GM12892 (cell line): ENCODE data around the gene PLA2G2F.

Experiments
- DNase-seq: peaks from one replicate; pipeline ENCODE4 v3.0.0; 2011; ENCODE audit not compliant: insufficient read length
- FAIRE-seq: peaks from 2 replicates; lab custom pipeline; 2011; peaks lifted over from hg19 to GRCh38; lab: Jason Lieb, UNC
- POLR2A ChIP-seq: IDR thresholded peaks from 2 replicates; pipeline ENCODE4 v1.6.1; 2011; ENCODE audit warnings: low read depth, low read length, control low read depth
- POLR2AphosphoS5 ChIP-seq: IDR thresholded peaks from 2 replicates; pipeline ENCODE4 v1.6.1; 2011; ENCODE audit warnings: low read depth, low read length, control low read depth
- TAF1 ChIP-seq: IDR thresholded peaks from 2 replicates; pipeline ENCODE4 v1.6.1; 2011; ENCODE audit warnings: low read depth, mild to moderate bottlenecking, control low read depth, low read length, borderline replicate concordance

PLA2G2F gene

DNA sequence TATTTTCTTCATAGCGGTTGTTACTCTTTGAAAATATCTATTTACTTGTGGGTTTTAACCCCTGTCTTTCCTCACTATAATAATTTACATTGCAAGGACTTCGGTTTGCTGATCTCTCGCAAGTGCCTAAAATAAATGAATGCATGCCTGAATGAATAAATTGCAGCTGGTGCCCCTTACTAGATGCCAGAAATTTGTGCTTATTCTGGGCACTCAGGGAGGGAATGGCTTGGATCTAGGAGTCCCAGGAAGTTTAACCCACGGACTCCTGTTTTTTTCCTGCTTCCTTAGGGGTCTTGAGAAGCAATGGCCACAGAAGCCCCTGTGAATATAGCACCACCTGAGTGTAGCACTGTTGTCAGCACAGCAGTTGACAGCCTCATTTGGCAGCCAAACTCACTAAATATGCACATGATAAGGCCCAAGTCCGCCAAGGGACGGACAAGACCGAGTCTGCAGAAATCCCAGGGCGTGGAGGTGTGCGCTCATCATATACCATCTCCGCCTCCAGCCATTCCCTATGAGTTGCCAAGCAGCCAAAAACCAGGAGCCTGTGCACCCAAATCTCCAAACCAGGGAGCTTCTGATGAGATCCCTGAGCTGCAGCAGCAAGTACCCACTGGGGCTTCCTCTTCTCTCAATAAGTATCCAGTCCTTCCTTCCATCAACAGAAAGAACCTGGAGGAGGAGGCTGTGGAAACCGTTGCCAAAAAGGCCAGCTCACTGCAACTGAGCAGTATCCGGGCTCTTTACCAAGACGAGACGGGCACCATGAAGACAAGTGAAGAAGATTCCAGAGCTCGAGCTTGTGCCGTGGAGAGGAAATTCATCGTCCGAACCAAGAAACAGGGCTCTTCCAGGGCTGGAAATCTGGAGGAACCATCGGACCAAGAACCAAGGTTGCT lies 51.4 kb downstream of the PLA2G2F start:
- TF ChIP-seq POLR2A (no peak), TAF1 (no peak), POLR2AphosphoS5 (no peak)
- DNase-seq: no peak
- FAIRE-seq: no peak

- TF ChIP-seq POLR2A (no peak), POLR2AphosphoS5 (no peak)
- DNase-seq (no peak), FAIRE-seq (no peak)
These were observed 52.2 kb downstream of the PLA2G2F start for GRCh38 chr1:20191266-20191825.

GRCh38 chr1:20192364-20192763 lies 53.2 kb downstream of the PLA2G2F start:
- TF ChIP-seq POLR2A: no peak
- DNase-seq (no peak), FAIRE-seq (no peak)

- TF ChIP-seq POLR2AphosphoS5: no peak
- no peak for TF ChIP-seq POLR2A
- no peak for TF ChIP-seq TAF1
- no peak for DNase-seq
- no peak for FAIRE-seq
These were observed 53.8 kb downstream of the PLA2G2F start for GRCh38 chr1:20192871-20193411.

DNA sequence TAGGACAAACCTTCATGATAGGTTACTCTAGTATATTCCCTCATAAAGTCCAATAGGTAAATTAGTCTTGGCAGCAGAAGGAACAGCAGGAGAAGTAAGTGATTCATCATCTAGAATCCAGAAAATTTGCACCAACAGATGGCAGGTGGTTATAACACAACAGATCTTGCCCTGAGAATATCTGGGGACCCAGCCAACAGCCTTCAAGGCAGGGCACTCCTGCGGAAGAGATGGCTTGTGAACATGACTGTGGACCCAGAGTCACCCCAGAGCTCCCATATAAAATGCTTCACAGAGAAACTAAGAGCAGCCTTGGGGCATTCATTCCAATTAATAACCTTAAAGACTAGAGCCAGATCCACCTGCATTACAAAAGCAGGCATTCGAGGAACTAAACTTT lies 55.1 kb downstream of the PLA2G2F start:
- FAIRE-seq (no peak), DNase-seq (no peak)
- TF ChIP-seq POLR2A (no peak), TAF1 (no peak), POLR2AphosphoS5 (no peak)

DNA sequence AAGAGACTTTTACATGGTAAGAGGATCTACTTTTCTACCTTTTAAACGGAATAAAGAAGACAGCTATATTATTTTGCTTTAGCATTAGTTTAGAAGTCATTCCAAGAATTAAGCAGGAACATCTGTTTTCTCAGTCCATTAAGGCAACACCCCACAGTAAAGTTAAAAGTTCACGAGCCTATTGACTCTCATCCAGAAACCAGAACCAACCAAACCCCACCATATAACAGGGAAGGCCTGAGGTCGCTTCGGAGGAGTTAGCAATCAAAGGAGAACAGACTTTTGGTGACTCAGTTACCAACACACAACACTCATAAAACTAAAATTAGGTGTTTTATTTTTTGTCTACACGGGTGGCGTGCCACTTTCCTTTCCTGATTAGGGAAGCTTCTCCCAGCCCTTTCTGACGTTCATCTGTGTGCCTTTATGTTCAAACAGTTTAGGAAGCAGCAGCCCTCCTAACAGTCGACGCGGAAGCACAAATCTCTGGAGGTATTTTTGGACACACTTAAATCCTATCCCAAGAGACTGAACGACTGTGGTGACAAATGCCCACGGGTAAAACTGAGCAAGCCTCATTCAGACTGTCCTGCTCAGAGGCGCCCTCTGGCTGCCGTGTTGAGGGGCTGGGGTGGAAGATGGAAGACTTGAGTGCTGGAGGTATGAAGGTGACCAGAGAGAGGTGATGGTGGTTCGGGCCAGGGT lies 55.8 kb downstream of the PLA2G2F start:
- FAIRE-seq (peak; percentile 53), DNase-seq (no peak)
- TF ChIP-seq POLR2A (no peak), POLR2AphosphoS5 (no peak), TAF1 (no peak)

DNA sequence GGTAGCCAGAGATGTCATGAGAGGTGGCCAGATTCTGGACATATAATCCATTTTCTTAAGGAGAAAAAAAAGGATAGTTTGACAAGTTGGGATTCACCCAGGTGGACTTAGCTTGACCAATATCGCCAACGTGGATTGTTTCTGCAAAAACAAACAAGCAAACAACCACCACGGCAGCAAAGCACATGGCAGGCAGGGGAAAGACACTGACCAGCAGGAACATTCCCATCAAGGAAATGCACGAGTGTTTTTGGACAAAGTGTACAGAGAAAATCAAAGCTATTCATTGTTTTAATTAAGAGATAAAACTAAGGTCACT lies 56.3 kb downstream of the PLA2G2F start:
- FAIRE-seq (no peak), DNase-seq (no peak)
- TF ChIP-seq TAF1 (no peak), POLR2A (no peak), POLR2AphosphoS5 (no peak)

DNA sequence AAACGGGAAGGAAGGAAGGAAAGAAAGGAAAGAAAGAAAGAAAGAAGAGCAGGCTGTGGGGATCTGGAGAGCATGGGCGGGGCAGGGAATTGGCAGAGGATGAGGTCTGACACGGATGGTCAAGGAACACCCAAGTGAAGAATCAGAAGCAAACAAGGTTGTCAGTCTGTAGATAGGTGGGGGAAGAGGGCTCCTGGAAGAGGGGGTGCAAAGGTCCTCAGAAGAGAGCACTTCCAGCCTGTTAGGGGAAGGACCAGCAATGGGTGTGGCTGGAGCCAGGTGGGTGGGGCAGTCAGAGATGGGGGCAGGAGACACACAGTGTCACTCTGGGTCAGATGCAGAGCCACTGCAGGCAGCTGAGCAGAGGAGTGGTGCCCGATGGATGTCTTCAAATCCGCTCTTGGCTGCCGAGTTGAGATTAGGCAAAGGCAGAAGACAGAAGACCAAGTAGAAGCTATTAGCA lies 58.2 kb downstream of the PLA2G2F start:
- no peak for DNase-seq
- TF ChIP-seq POLR2AphosphoS5 (no peak), TAF1 (no peak)
- no peak for FAIRE-seq

DNA sequence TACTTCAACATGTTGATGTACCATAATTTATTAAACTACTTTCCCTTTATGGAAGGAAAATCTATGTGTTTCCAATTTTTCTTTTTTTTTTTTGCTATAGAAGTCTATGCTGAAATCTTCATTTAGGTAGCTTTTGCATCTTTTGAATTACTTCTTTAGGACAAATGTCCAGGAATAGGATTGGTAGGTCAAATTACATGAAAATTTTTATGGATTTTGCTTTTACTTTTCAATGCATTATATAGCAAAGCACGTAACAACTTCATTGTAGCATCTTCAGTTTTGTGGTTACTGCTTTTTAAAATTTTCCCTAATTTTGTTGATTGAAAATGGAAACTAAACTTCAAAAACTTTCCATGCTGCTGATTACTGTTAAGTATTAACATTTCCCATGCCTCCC lies 59.2 kb downstream of the PLA2G2F start:
- no peak for FAIRE-seq
- TF ChIP-seq POLR2AphosphoS5 (no peak), POLR2A (no peak), TAF1 (no peak)

DNA sequence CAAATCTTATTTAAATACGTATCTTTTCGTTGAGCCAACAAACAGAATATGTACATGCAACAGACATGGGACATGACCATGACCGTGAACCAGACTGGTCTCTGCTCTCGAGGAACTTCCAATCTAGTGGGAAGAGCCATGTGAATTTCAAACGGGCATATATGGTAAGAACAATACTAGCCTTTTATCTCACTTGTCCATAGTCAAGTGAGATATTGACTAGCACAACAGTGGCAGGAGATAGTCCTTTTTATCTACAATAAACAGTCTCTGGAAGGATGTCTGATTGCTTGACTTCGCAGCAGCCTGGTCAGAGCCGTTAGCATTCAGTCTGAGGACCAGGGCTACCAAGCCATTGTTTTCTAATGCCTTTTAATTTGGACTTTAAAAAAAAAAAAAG lies 59.8 kb downstream of the PLA2G2F start:
- DNase-seq (no peak), FAIRE-seq (no peak)
- TF ChIP-seq POLR2A (no peak), TAF1 (no peak), POLR2AphosphoS5 (no peak)

More for the DNA sequence above, 59.2 kb downstream of the PLA2G2F start:
- DNase-seq: no peak

DNA sequence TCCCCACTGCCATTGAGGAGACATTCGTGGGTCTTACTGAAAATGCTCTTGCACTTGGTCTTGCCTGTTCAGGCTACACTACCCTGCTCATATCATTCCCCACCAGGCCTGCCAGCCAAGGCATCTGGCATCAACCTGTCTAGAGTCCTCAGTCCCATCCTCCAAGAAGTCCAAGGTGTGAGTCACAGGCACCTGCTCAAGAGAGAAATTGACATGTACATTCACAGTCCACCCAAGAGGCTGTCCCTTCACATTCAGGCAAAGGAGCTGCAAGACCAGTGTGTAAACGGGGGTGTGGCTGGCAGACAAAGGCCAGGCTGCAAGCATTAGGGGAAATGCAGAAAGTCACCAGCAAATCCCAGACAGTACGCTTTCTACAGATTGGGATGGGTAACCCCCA lies 60.3 kb downstream of the PLA2G2F start:
- DNase-seq (no peak), FAIRE-seq (no peak)
- no peak for TF ChIP-seq POLR2AphosphoS5
- no peak for TF ChIP-seq POLR2A
- TF ChIP-seq TAF1: no peak

DNA sequence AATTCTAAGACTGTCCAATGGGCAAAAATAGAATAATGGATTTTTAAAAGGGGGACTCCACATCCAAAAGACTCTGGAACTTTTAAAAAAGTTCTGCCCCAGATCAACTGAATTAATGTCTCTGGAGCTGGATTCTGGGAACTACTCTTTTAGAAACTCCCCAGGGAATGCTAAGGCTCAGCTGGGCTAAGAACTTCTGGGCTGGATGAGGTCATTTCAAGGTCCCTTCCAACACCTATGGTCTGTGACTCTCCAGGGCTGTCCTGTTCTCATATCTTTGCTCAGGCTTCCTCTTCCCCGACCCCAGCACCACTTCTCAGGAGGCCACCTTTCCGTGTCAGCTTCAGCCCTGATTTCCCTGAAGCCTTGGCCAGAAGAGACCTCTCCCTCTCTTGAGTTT lies 60.7 kb downstream of the PLA2G2F start:
- no peak for FAIRE-seq
- TF ChIP-seq POLR2AphosphoS5: no peak
- TF ChIP-seq TAF1: no peak
- TF ChIP-seq POLR2A: no peak
- no peak for DNase-seq
